GM19193 (cell line): ENCODE results near the gene ING5.

Source experiments
- POLR2A ChIP-seq: IDR thresholded peaks from 4 replicates; pipeline ENCODE4 v1.6.1; 2011; ENCODE audit not compliant: insufficient read depth, insufficient read length; ENCODE audit errors: extremely low read depth

ING5 gene

GRCh38 chr2:241686650-241687425 is 15.0 kb upstream of the ING5 start, which contains the start of gene DTYMK:
TSS of gene DTYMK (minus strand) at chr2:241686815. CDS start at chr2:241686783, 32 bp downstream.
- peak; percentile 93 for TF ChIP-seq POLR2A

GRCh38 chr2:241689306-241689705 is 12.5 kb upstream of the ING5 start:
- no peak for TF ChIP-seq POLR2A

- TF ChIP-seq POLR2A = no peak
Measured at GRCh38 chr2:241690202-241690717, 11.6 kb upstream of the ING5 start.

- no peak for TF ChIP-seq POLR2A
Measured at GRCh38 chr2:241692448-241692847, 9.4 kb upstream of the ING5 start.

GRCh38 chr2:241695651-241696050 is 6.2 kb upstream of the ING5 start:
- no peak for TF ChIP-seq POLR2A

GRCh38 chr2:241701149-241701398 is 765 bp upstream of the ING5 start:
- TF ChIP-seq POLR2A = no peak

- TF ChIP-seq POLR2A = peak; percentile 38
Measured at GRCh38 chr2:241702155-241703031, 554 bp downstream of the ING5 start.

- TF ChIP-seq POLR2A = no peak
Measured at GRCh38 chr2:241703032-241703604, 1.3 kb downstream of the ING5 start.

GRCh38 chr2:241706537-241706936 is 4.7 kb downstream of the ING5 start:
- no peak for TF ChIP-seq POLR2A

- no peak for TF ChIP-seq POLR2A
Measured at GRCh38 chr2:241708879-241709278, 7.0 kb downstream of the ING5 start.

- TF ChIP-seq POLR2A = no peak
Measured at GRCh38 chr2:241719093-241719492, 17.3 kb downstream of the ING5 start.

- no peak for TF ChIP-seq POLR2A
Measured at GRCh38 chr2:241720099-241720498, 18.3 kb downstream of the ING5 start.

GRCh38 chr2:241720560-241720959 is 18.7 kb downstream of the ING5 start:
- no peak for TF ChIP-seq POLR2A

GRCh38 chr2:241721852-241722251 is 20.0 kb downstream of the ING5 start:
- TF ChIP-seq POLR2A = no peak

- no peak for TF ChIP-seq POLR2A
Measured at GRCh38 chr2:241722896-241723454, 21.1 kb downstream of the ING5 start.

- TF ChIP-seq POLR2A = no peak
Measured at GRCh38 chr2:241724259-241724974, 22.6 kb downstream of the ING5 start.
